Activated naive CD4-positive, alpha-beta T cell treated with anti-CD3 and anti-CD28 coated beads, Interleukin-2, amount 50 U/mL, for 16 hours (primary cell): ENCODE results near the gene GABRB1.

Source experiments
- DNase-seq: peaks from one replicate; pipeline ENCODE4 v3.0.0-alpha.2; 2020

Gene GABRB1

DNA sequence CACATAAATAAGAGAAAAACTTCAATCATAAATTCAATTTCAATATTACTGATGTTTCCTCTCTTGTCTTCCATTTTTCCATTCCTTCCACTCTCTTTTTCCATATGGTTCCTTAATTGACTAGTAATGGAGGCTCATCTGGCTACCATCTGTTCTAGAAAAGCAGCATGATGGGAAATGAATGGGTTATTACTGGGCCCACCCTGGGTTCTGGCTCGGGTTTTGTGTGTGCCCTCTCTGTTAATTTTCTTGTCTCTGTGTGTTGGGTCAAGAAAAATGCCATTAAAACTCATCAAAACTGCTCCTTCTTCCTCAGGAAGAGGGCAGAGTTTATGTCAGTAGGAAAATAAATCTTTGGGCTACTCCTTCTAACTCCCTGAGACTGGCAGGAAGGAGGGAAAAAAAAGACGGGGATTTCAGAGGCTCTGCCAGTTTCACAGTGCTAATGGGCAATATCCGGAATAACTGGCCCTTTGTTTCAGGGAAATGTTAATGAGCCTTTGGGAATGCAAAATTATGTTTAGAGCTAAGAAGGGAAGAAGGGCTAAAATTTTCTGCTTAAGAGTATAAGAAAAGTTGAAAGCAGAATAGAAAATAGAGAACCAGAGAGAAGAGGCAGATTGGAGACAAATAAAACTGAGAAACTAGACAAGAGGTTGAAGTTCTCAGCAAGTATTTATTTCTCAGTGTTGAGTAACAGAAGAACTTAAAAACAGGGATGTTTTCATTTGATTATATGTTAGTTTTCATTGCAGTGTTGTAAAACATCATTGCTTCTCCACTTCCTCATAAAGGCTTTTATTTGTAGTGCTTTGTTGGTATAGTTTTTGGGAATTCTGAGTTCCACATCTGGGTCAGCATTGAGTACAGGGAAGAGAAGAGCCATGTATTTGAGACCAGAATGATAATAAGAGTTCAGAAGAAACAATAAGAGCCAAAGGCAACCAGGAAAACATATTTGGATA, 19.7 kb downstream of the GABRB1 start:
- no peak for DNase-seq

GRCh38 chr4:47053485-47053884, 22.1 kb downstream of the GABRB1 start:
- DNase-seq = no peak

DNA sequence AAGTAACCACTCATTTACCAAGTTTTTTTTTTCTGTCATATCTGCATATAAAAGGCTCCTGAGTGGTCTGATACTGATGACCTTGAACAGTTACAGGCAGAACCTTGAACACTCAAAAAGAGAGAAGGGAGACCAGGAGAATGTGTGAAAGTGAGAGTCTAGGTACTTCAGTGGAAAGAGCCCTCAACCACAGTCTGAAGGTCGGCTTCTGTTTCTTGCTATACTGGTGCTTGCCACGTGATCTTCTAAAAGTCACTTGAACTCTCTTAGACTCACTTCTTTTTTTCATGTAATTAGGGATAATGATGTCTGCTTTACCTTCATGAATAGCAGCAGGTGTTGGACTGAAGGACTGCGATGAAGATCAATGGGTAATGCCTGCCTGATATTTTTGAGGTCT, 22.8 kb downstream of the GABRB1 start:
- DNase-seq = no peak

DNA sequence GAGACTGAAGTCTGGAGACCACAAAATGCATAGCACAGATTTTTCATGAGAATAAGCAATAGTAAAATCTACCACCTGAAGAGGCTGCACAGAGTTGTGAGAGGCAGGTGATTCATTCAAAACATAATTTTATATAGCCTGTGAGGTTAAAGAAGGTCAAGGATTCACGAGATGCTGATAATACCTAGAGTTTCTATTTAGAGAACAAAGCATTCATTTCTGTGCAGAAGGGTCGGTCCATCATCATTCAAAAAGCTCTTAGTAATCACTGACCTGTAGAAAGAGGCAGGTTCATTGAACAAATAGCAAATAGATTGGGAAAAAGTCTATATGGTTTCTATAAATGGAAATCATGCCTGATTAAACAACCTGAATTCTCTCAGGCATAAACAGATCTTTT, 26.6 kb downstream of the GABRB1 start:
- DNase-seq = no peak

DNA sequence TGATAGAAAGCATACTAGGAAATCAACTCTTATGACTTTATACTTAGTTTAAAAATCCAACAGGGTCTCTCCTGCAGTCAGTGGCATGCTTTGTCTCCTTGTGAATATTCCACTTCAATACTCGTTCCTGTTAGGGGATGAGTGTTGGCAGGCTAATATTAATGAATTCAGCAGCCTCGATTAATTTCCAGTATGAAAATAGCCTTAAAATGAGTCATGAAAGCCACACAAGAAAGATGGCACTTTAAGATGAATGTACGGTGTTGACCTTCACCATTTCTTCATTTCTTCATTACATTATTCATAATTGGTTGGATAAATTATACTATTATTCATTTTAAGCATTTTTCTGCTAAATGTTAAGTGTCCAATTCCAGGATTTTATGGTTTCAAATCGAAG, 29.2 kb downstream of the GABRB1 start:
- DNase-seq = no peak

- DNase-seq = no peak
Observed at GRCh38 chr4:47061435-47061834, 30.1 kb downstream of the GABRB1 start.

- no peak for DNase-seq
Observed at GRCh38 chr4:47065051-47065481, 33.7 kb downstream of the GABRB1 start.

DNA sequence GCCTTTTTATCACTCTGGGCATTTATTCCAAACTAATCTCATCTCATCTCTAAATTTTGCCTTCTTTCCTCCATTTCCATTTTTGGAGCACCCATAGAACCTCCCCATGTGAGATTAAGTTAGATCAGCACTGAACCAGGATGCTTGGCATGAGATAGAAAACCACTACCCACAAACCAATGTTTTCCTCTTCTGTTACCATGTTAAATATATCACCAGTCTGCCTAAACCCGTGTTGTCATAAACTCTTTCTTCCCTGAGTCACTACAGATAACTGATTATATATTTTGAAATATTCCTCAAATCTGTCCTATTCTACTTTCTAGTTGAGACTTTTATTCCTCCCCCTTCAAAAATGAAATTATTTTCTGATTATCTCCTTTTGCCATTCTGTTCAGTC, 37.6 kb downstream of the GABRB1 start:
- DNase-seq = no peak

DNA sequence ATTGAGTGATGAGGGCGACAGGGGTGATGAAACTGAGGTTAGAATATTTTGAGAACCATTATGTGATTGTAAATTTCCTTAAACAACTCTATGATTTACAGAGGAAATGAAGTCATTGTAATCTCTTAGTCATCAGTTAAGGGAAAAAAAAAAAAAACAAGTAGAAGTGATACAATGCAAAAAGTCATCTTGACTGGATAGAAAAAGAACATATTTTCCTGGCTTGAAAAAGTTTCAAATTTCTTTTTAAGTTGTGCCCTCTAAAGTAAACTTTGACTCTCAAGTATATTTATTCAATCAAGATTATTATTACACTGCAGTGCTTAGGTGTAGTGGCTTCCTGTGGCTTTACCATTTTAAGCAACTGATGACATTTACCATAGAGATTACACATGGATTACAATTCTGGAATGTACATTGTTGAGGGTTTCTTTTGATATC, 40.6 kb downstream of the GABRB1 start:
- no peak for DNase-seq

DNA sequence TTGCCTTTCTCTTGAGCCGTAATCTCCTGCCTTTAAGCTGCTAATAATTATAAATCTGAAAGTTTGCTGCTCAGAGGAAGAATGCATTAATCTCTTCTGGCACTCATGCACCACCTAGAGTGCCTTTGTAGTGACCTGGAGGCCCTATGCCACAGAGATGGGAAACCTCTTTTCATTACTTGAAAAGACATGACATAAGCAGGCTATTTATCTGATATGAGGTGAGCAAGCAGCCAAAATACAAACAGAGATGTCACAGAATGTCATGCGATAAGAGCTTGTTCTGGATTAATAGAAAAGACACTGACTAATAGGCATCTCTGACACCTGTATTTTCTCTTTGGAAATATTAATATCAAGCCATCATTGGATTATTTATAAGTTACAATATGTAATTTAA, 42.3 kb downstream of the GABRB1 start:
- DNase-seq = no peak

DNA sequence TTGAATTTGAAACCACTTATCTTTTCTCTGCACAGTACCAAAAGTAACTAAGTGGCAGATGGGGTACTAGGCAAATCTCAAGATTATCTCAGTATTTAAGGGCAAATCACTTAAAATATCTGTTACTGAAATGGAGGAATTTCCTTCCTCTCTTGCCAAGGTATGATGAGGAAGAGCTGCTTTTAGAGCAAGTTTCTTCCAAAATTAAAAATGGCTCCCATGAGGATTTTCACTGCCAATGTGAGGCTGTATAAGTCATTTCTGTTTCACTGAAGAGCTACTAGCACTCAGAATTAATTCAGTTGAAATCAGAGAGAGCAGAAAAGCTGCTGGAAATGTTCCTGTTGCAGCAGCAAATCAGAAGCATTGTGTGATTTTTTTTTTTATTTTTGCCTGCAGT, 43.4 kb downstream of the GABRB1 start:
- no peak for DNase-seq

DNA sequence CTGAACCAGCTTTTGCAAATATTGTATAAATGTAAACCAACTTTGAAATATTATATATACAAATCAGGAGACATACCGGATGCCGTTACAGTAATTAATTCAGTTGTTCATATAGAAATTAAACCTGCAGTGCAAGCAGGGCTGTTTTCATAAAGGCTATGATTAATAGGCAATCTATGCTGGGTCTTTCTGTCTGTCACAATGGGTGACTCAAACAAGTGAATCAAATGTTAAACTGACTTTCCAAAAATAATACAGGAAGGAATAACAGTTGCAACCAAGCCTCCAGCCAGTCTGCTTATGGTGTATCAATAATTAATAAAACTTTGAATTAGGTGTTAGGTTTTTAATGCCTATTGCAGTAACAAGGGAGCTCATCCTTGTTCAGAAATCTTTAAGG, 43.9 kb downstream of the GABRB1 start:
- no peak for DNase-seq

DNA sequence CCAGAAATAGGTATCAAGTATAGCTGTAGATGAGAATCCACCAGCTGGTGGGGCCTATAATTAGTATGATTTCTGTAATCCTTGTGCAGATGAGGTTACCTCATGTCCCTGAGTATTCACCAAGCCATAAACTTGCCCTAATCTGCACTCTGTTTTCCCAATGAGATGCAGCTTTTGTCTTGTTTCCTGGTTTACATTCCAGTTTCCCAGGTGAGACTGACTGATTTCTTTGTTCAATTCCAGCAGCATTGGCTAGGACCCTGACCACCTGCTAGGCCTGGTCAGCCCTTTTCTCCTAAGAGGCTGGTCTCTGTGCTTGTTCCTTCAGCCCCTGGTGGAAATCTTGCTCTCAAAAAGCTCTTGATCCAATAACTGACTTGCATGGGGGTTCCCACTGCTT, 44.6 kb downstream of the GABRB1 start:
- DNase-seq = no peak

GRCh38 chr4:47084111-47084510, 52.7 kb downstream of the GABRB1 start:
- no peak for DNase-seq

- no peak for DNase-seq
Observed at GRCh38 chr4:47084795-47085194, 53.4 kb downstream of the GABRB1 start.

- DNase-seq = no peak
Observed at GRCh38 chr4:47088298-47088697, 56.9 kb downstream of the GABRB1 start.

GRCh38 chr4:47095884-47096283, 64.5 kb downstream of the GABRB1 start:
- no peak for DNase-seq

DNA sequence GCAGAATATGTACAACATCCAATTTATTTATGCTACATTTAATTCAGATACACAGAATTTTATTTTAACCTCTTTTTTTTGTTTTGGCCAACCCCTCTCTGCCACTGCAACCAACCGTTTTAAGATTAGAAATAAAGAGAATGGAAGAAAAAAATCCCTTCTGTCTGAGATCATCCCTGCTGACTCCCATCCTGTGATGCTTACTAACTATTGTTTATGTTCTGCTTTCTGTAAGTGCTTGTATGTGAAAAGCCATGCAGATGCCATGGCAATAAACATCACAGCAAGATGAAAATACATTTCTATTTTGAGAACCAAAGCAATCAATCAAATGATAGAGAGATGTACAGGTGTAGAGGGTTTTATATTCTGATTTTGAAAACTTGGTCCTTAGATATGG, 70.1 kb downstream of the GABRB1 start:
- no peak for DNase-seq

- DNase-seq = no peak
Observed at GRCh38 chr4:47104986-47105385, 73.6 kb downstream of the GABRB1 start.

DNA sequence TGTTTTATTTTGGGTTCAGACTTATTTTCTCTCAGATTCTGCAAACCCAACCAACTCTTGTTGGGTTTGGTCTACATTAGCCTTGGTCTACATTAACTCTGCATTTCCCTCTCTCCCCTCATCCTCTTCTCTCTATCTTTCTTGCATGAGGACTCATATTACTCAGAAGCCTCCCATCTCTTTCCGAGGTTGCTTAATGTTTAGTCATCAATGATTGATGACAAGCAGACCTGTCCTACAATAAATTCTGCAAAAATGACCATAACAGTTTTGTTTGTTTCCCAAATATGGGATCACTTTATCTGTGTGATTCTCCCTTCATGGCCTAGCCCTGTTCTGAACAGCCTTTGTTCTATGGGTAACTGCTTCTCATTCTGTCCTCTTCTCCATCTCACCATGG, 75.2 kb downstream of the GABRB1 start:
- DNase-seq = no peak

DNA sequence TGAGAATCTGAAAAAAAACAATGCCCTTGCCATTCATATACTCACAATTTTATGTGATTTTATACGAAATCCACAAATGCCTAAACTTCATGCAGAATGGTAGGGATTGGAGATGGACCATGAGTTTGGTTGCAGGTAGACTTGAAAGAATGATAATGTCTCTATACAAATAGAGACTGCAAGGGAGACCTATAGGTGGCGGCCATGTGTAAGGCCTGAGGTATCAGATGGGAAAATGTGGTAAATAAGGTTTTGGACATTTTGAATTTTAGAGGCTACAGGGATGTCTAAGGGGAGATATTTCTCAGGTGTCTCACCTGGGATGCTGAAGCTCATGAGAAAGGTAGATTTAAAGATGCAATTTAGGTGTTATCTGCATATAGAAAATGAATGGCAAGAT, 78.0 kb downstream of the GABRB1 start:
- DNase-seq = no peak

DNA sequence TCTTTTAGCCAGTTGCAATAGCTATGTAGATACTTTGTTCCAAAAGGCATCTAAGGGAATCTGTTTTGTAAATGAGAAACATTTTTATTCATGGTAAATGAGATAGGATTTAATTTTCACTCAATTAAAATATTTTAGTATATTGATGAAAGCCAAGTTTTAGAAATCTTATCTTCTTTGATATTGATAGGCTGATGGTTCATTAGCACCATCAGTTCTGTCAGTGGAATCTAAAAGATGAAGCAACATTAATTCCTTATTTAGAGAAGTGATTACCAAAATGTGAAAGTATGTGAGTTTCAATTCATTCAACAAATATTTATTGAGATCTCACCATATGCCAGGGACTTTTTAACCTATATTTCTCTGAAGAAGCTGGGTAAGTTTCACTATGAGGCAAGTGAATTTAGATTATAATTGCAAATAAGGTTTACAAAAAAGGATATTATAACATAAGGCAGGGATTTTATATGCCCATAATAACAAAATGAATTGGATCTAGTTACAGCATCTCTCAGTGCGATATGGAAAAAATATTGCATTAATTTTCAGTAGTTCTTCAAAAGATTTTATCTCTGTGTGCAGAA, 79.3 kb downstream of the GABRB1 start:
- DNase-seq = no peak

DNA sequence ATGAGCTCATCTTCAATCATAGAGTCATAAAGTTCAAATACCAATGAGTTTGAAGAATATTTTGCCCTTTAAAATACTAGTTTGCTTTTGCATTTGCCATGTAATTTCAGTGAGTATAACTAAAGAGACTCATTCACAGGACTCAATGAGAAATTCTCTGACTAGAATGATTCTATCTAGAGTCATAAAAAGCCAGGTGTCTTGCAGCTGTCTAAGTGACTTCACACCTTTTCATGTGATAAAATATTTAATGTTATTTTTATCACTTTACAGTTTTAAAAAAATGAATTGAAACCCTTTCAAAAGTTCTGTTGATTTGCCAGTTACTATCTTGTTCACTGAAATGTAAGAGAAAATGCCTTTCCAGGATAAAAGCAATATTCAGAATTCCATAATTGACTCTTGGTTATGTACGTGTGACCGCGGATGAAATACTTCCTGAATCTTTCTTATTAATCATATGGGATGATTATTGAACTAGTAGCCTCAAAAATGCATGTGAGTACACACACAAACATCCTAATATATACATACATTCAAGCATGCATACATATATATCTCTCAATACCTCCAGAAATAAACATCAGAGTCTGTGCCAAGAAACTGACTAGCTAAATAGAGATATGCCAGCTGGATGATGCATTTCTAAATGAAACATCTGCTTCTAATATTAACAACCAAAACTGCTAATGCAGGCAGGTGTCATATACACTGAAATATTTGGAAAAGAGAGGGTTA, 87.0 kb downstream of the GABRB1 start:
- DNase-seq = no peak

- no peak for DNase-seq
Observed at GRCh38 chr4:47120783-47121182, 89.4 kb downstream of the GABRB1 start.
